Esophagus muscularis mucosa (tissue), 4 donors: ENCODE measurements around the gene WFDC1. TPM values are rescaled to one million over a fixed set of nuclear protein-coding genes. Genes with fewer than 3 reads are reported as not detected.

Experiments used
- DNase-seq: peaks from one replicate; pipeline ENCODE4 v3.0.0-alpha.2; 2017; ENCODE audit errors: extremely low spot score
- H3K27ac ChIP-seq, 4 donors: fragments of 200-600 bp; sonication (generic); replicated peaks in 1 of 4; 1 replicate in 3 of 4; 2 replicates in 1 of 4; pipeline ENCODE4 v1.5.1; 2016 to 2019; ENCODE audit warnings: mild to moderate bottlenecking in 1 of 4
- H3K27me3 ChIP-seq, 4 donors: fragments of 200-600 bp; sonication (generic); one replicate each; pipeline versions ENCODE4 v1.5.1 to v1.6.0; 2016 to 2019
- H3K36me3 ChIP-seq, 4 donors: fragments of 200-600 bp; sonication (generic); one replicate each; pipeline ENCODE4 v1.5.1; 2016 to 2019
- H3K4me1 ChIP-seq, 4 donors: fragments of 200-600 bp; sonication (generic); one replicate each; pipeline ENCODE4 v1.5.1; 2016 to 2019
- H3K4me3 ChIP-seq, 4 donors: fragments of 200-600 bp; sonication (generic); 1 replicate in 2 of 4; 2 replicates in 2 of 4; pipeline ENCODE4 v1.5.1; 2016 to 2019; ENCODE audit warnings: mild to moderate bottlenecking in 4 of 4, moderate library complexity in 1 of 4
- H3K9me3 ChIP-seq, 4 donors: fragments of 200-600 bp; sonication (generic); 1 replicate in 3 of 4; 2 replicates in 1 of 4; pipeline ENCODE4 v1.5.1; 2016 to 2019
- EP300 ChIP-seq: sonication (generic); formaldehyde crosslinking; IDR thresholded peaks from one replicate; pipeline ENCODE4 v1.6.1; 2017; ENCODE audit warnings: antibody characterized with exemption
- POLR2A ChIP-seq: fragments of 450-650 bp; IDR thresholded peaks from one replicate; pipeline ENCODE4 v1.6.1; 2017; ENCODE audit warnings: antibody characterized with exemption, moderate library complexity, mild to moderate bottlenecking, low read depth
- POLR2AphosphoS5 ChIP-seq, 2 donors: sonication (generic); formaldehyde crosslinking; IDR thresholded peaks; one replicate each; pipeline ENCODE4 v1.6.1; 2017; ENCODE audit warnings: antibody characterized with exemption in 2 of 2
- WGBS: methylation state at CpG from one replicate; pipeline ENCODE4 v1.1.5; 2018; 5-methylcytosine and 5-hydroxymethylcytosine counted together
- intact Hi-C: fragments of 100-400 bp; cut with DNase I; formaldehyde crosslinking; loops from one replicate; pipeline ENCODE4 v1.15.1; 2023
- total RNA-seq, 4 donors: library from RNA; depleted of rRNA; stranded (reverse); fragments of >200 nt; gene quantifications; one replicate each; pipeline versions ENCODE4 v1.1.0 to v1.2.1, GENCODE V29; 2016
- TF ChIP-seq, protein P1 (sequence below), 3 experiments: fragments of 200-600 bp in 2 of 3; fragments of 450-650 bp in 1 of 3; sonication (generic) in 2 of 3; IDR thresholded peaks; one replicate each; pipeline ENCODE4 v1.5.1; 2017 to 2019; ENCODE audit warnings: antibody characterized with exemption in 3 of 3, mild to moderate bottlenecking in 2 of 3, moderate library complexity in 1 of 3

WFDC1 gene, protein sequence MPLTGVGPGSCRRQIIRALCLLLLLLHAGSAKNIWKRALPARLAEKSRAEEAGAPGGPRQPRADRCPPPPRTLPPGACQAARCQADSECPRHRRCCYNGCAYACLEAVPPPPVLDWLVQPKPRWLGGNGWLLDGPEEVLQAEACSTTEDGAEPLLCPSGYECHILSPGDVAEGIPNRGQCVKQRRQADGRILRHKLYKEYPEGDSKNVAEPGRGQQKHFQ
- total RNA-seq: 10 to 100 TPM in 2 of 4 donors, 1 to 10 TPM in 2; 4.6 to 29.9 (median 15.6) TPM

- WGBS: 6% methylated on average over 12 of the region's 29 CpGs
Observed at GRCh38 chr16:84294531-84295142, at the start of gene WFDC1. Gene WFDC1, plus strand, starts transcription at chr16:84294878. Its CDS starts 94 bp downstream, at chr16:84294972.

GRCh38 chr16:84245956-84246678 is 48.6 kb upstream of the WFDC1 start:
- no peak overlapping the region for H3K27ac ChIP-seq
- DNase-seq: no peak
- no peaks in the 10 kb centered on the region for H3K4me1 ChIP-seq
- H3K4me3 ChIP-seq: no peak overlapping the region
- intact Hi-C loops: no loop called here
- no peak for TF ChIP-seq POLR2A
- TF ChIP-seq, protein P1, sequence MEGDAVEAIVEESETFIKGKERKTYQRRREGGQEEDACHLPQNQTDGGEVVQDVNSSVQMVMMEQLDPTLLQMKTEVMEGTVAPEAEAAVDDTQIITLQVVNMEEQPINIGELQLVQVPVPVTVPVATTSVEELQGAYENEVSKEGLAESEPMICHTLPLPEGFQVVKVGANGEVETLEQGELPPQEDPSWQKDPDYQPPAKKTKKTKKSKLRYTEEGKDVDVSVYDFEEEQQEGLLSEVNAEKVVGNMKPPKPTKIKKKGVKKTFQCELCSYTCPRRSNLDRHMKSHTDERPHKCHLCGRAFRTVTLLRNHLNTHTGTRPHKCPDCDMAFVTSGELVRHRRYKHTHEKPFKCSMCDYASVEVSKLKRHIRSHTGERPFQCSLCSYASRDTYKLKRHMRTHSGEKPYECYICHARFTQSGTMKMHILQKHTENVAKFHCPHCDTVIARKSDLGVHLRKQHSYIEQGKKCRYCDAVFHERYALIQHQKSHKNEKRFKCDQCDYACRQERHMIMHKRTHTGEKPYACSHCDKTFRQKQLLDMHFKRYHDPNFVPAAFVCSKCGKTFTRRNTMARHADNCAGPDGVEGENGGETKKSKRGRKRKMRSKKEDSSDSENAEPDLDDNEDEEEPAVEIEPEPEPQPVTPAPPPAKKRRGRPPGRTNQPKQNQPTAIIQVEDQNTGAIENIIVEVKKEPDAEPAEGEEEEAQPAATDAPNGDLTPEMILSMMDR (IDR thresholded peaks at IDR 0.05): no peak
- no peak for TF ChIP-seq EP300
- TF ChIP-seq POLR2AphosphoS5 (IDR thresholded peaks at IDR 0.05): no peak
- WGBS: 83% methylated on average over 10 of the region's 10 CpGs
- H3K27me3 ChIP-seq: peaks cover 0 to 31% (median 0%) of the 10 kb centered on the region in 4 donors
- no peaks in the 10 kb centered on the region for H3K9me3 ChIP-seq
- no peaks in the 10 kb centered on the region for H3K36me3 ChIP-seq

More at GRCh38 chr16:84294531-84295142, at the start of gene WFDC1:
- intact Hi-C loops: no loop called here
- Histone ChIP-seq H3K27ac (peak within 1 kb of the TSS; percentile 64 to 86 (median 70)), H3K4me3 (peak within 1 kb of the TSS; percentile 37 to 49 (median 42)), H3K36me3 (no peaks in the 10 kb centered on the region), H3K27me3 (peaks cover 0 to 55% (median 0%) of the 10 kb centered on the region in 4 donors), H3K4me1 (peaks cover 12 to 64% (median 22%) of the 10 kb centered on the region in 4 donors), H3K9me3 (no peaks in the 10 kb centered on the region)
- TF ChIP-seq POLR2AphosphoS5 (IDR thresholded peaks at IDR 0.05) (peak; percentile 8 to 52), POLR2A (no peak), EP300 (no peak)
- TF ChIP-seq, protein P1 (IDR thresholded peaks at IDR 0.05): no peak
- no peak for DNase-seq

- DNase-seq: no peak
- TF ChIP-seq POLR2AphosphoS5 (IDR thresholded peaks at IDR 0.05): no peak
- WGBS: 76% methylated on average over 5 of the region's 5 CpGs
- H3K9me3 ChIP-seq: no peaks in the 10 kb centered on the region
- no peak overlapping the region for H3K27ac ChIP-seq
- peaks cover 0 to 31% (median 0%) of the 10 kb centered on the region in 4 donors for H3K27me3 ChIP-seq
- no peaks in the 10 kb centered on the region for H3K36me3 ChIP-seq
- no peak overlapping the region for H3K4me3 ChIP-seq
- intact Hi-C loops: no loop called here
- no peaks in the 10 kb centered on the region for H3K4me1 ChIP-seq
Observed at GRCh38 chr16:84246679-84247077, 48.0 kb upstream of the WFDC1 start.

DNA sequence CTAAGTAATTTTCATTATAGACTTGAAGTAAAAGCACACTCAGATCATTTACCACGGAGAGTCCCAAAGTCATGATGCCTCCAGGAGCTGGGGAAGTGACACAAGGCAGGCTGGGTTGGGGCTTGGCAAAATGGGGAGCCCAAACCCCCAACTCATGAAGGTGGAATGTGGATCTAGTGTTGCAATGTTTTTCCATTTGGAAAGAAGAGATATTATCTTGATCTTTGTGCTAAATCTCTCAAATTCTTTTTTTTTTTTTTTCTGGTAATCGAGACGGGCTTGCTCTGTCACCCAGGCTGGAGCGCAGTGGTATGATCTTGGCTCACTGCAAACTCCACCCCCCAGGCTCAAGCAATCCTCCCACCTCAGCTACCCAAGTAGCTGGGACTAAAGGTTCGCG is 47.3 kb upstream of the WFDC1 start:
- H3K36me3 ChIP-seq: no peaks in the 10 kb centered on the region
- TF ChIP-seq EP300 (no peak), POLR2A (no peak), POLR2AphosphoS5 (IDR thresholded peaks at IDR 0.05) (no peak)
- TF ChIP-seq, protein P1 (IDR thresholded peaks at IDR 0.05): no peak
- intact Hi-C loops: no loop called here
- H3K4me3 ChIP-seq: no peak overlapping the region
- H3K9me3 ChIP-seq: no peaks in the 10 kb centered on the region
- peaks cover 0 to 33% (median 0%) of the 10 kb centered on the region in 4 donors for H3K27me3 ChIP-seq
- DNase-seq: no peak
- WGBS: 77% methylated on average over 6 of the region's 6 CpGs
- no peak overlapping the region for H3K27ac ChIP-seq
- H3K4me1 ChIP-seq: no peaks in the 10 kb centered on the region

DNA sequence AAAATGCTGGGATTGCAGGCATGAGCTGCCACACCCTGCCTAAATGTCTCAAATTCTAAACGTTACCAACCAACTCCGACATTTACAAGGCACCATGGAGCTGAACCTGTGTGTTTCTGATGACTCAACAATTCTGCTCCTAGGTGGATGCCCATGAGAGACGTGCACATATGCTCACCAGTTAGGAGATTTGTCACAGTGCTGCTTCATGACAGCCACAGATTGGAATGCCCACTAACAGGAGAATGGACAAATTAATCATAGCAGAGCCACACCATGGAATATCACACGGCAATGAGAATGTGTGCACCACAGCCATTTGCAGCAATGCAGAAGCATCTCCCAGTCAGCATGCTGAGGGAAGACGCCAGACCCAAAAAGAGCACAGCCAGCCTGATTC is 46.8 kb upstream of the WFDC1 start:
- no peaks in the 10 kb centered on the region for H3K4me1 ChIP-seq
- no peak for DNase-seq
- no peaks in the 10 kb centered on the region for H3K9me3 ChIP-seq
- no peak overlapping the region for H3K4me3 ChIP-seq
- H3K27me3 ChIP-seq: peaks cover 0 to 28% (median 0%) of the 10 kb centered on the region in 4 donors
- no peaks in the 10 kb centered on the region for H3K36me3 ChIP-seq
- 96% methylated on average over 5 of the region's 5 CpGs for WGBS
- intact Hi-C loops: no loop called here
- TF ChIP-seq POLR2A (no peak), EP300 (no peak), POLR2AphosphoS5 (IDR thresholded peaks at IDR 0.05) (no peak)
- TF ChIP-seq, protein P1 (IDR thresholded peaks at IDR 0.05): no peak
- no peak overlapping the region for H3K27ac ChIP-seq
